GM13977 (cell line): ENCODE measurements around the gene NDUFC2.

Source experiments
- DNase-seq: peaks from one replicate; pipeline ENCODE4 v3.0.0; 2012; ENCODE audit warnings: low spot score
- CTCF ChIP-seq: IDR thresholded peaks from 2 replicates; pipeline ENCODE4 v1.5.1; 2012; ENCODE audit warnings: mild to moderate bottlenecking, control low read depth; ENCODE audit not compliant: insufficient read depth; ENCODE audit errors: extremely low read depth, missing control alignments
- in situ Hi-C: fragments of 300-500 bp; cut with MboI; formaldehyde crosslinking; loops from one replicate; pipeline ENCODE4 v1.12.0; 2022; ENCODE audit warnings: low sequenced_read_pairs, low pct_unique_long_range_greater_than_20kb, mixed read lengths, inconsistent platforms; ENCODE audit not compliant: unreplicated experiment

The NDUFC2 gene

GRCh38 chr11:78021611-78022010 is 58.1 kb downstream of the NDUFC2 start:
- in situ Hi-C loops: no loop called here

GRCh38 chr11:78020246-78020645 is 59.4 kb downstream of the NDUFC2 start:
- DNase-seq: no peak
- no peak for TF ChIP-seq CTCF

More at GRCh38 chr11:78021611-78022010, 58.1 kb downstream of the NDUFC2 start:
- DNase-seq: no peak
- no peak for TF ChIP-seq CTCF

GRCh38 chr11:78019808-78020207 is 59.9 kb downstream of the NDUFC2 start:
- in situ Hi-C loops: no loop called here
- TF ChIP-seq CTCF: no peak
- DNase-seq: no peak

More at GRCh38 chr11:78020246-78020645, 59.4 kb downstream of the NDUFC2 start:
- in situ Hi-C loops: no loop called here
